GM12892 (cell line): ENCODE measurements around the gene CCDC141.

ENCODE experiments used
- POLR2A ChIP-seq: IDR thresholded peaks from 2 replicates; pipeline ENCODE4 v1.6.1; 2011; ENCODE audit warnings: low read depth, low read length, control low read depth
- POLR2AphosphoS5 ChIP-seq: IDR thresholded peaks from 2 replicates; pipeline ENCODE4 v1.6.1; 2011; ENCODE audit warnings: low read depth, low read length, control low read depth
- TAF1 ChIP-seq: IDR thresholded peaks from 2 replicates; pipeline ENCODE4 v1.6.1; 2011; ENCODE audit warnings: low read depth, mild to moderate bottlenecking, control low read depth, low read length, borderline replicate concordance

DNA sequence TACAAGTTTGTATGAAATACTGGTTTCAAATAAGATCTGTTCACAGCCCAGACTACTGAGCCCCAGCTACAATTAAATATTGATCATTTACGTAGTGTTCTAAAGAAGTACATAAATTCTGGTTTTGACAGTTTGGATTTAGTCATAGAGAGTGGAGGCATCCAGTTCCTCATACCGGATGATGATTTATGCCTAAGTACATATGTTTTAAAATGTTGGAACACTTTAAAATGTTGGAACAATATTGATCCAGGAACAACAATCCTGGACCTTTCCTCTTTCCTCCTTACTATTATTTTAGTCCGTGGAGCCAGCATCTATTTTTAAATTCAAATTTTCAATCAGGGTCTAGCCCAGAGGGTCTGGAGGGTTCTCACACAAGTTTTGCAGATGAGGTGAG is 220.0 kb downstream of the CCDC141 start:
- TF ChIP-seq TAF1 = no peak
- TF ChIP-seq POLR2A = no peak
- no peak for TF ChIP-seq POLR2AphosphoS5
